Nephron (organoid): ENCODE data around the gene ILF3.
A peak's percentile ranks its signal among the peaks of the same experiment; 100 is the strongest.

Source experiments
- H3K27ac Mint-ChIP-seq, 3 experiments: 2 replicates each; pipeline ENCODE4 v1.8.0; 2020; ENCODE audit warnings: mixed read lengths in 3 of 3, mild to moderate bottlenecking in 2 of 3, moderate library complexity in 1 of 3
- H3K27me3 Mint-ChIP-seq: 2 replicates; pipeline ENCODE4 v1.8.0; 2021; ENCODE audit warnings: low read depth, mild to moderate bottlenecking, moderate library complexity, mixed read lengths
- H3K36me3 Mint-ChIP-seq: 2 replicates; pipeline ENCODE4 v1.8.0; 2020; ENCODE audit warnings: low read depth, mixed read lengths
- H3K4me1 Mint-ChIP-seq: 2 replicates; pipeline ENCODE4 v1.8.0; 2020; ENCODE audit warnings: mixed read lengths
- H3K4me3 Mint-ChIP-seq, 3 experiments: 2 replicates each; pipeline ENCODE4 v1.8.0; 2020; ENCODE audit warnings: mild to moderate bottlenecking in 3 of 3, mixed read lengths in 3 of 3, moderate library complexity in 2 of 3
- H3K9me3 Mint-ChIP-seq: 2 replicates; pipeline ENCODE4 v1.8.0; 2020; ENCODE audit warnings: mixed read lengths
- CTCF ChIP-seq, 3 experiments: fragments of 200-600 bp; sonication (generic); IDR thresholded peaks; one replicate each; pipeline ENCODE4 v1.5.0; 2021; ENCODE audit warnings: antibody characterized with exemption in 3 of 3; ENCODE audit not compliant: unreplicated experiment in 3 of 3

Gene ILF3

GRCh38 chr19:10699650-10700335, 45.6 kb downstream of the ILF3 start:
- Mint-ChIP-seq H3K36me3 (peaks cover 3% of the 10 kb centered on the region), H3K27me3 (peaks cover 10% of the 10 kb centered on the region), H3K4me3 (peak overlapping the region in 1 of 3 experiments; percentile 36), H3K27ac (no peak overlapping the region), H3K4me1 (peaks cover 22% of the 10 kb centered on the region), H3K9me3 (no peaks in the 10 kb centered on the region)
- peak; percentile 36 to 52 (median 39) for TF ChIP-seq CTCF (IDR thresholded peaks at IDR 0.05; ENCODE audit: unreplicated experiment in 3 of 3)

- Mint-ChIP-seq H3K4me3 (peak overlapping the region; percentile 91 to 93 (median 92)), H3K27me3 (peaks cover 9% of the 10 kb centered on the region), H3K27ac (peak overlapping the region in 2 of 3 experiments; percentile 50 to 86), H3K9me3 (no peaks in the 10 kb centered on the region), H3K36me3 (no peaks in the 10 kb centered on the region), H3K4me1 (peaks cover 11% of the 10 kb centered on the region)
- TF ChIP-seq CTCF (IDR thresholded peaks at IDR 0.05; ENCODE audit: unreplicated experiment in 3 of 3): peak in 1 of 3 experiments; percentile 16
Observed at GRCh38 chr19:10701955-10702525, 47.9 kb downstream of the ILF3 start.

- peaks cover 6% of the 10 kb centered on the region for H3K4me1 Mint-ChIP-seq
- H3K4me3 Mint-ChIP-seq: no peak overlapping the region
- TF ChIP-seq CTCF (IDR thresholded peaks at IDR 0.05; ENCODE audit: unreplicated experiment in 3 of 3): no peak
- peaks cover 2% of the 10 kb centered on the region for H3K36me3 Mint-ChIP-seq
- no peaks in the 10 kb centered on the region for H3K27me3 Mint-ChIP-seq
- H3K27ac Mint-ChIP-seq: no peak overlapping the region
- no peaks in the 10 kb centered on the region for H3K9me3 Mint-ChIP-seq
Observed at GRCh38 chr19:10706990-10707389, 52.8 kb downstream of the ILF3 start.

GRCh38 chr19:10707440-10707839, 53.3 kb downstream of the ILF3 start:
- Mint-ChIP-seq H3K36me3 (peaks cover 3% of the 10 kb centered on the region), H3K9me3 (no peaks in the 10 kb centered on the region), H3K4me3 (no peak overlapping the region)

GRCh38 chr19:10708291-10708690, 54.1 kb downstream of the ILF3 start:
- H3K36me3 Mint-ChIP-seq: peaks cover 3% of the 10 kb centered on the region
- H3K9me3 Mint-ChIP-seq: no peaks in the 10 kb centered on the region
- H3K4me3 Mint-ChIP-seq: no peak overlapping the region
- no peaks in the 10 kb centered on the region for H3K27me3 Mint-ChIP-seq
- TF ChIP-seq CTCF (IDR thresholded peaks at IDR 0.05; ENCODE audit: unreplicated experiment in 3 of 3): no peak
- H3K4me1 Mint-ChIP-seq: peaks cover 4% of the 10 kb centered on the region
- H3K27ac Mint-ChIP-seq: no peak overlapping the region

More at GRCh38 chr19:10707440-10707839, 53.3 kb downstream of the ILF3 start:
- Mint-ChIP-seq H3K27ac (no peak overlapping the region), H3K27me3 (no peaks in the 10 kb centered on the region), H3K4me1 (peaks cover 4% of the 10 kb centered on the region)
- no peak for TF ChIP-seq CTCF (IDR thresholded peaks at IDR 0.05; ENCODE audit: unreplicated experiment in 3 of 3)

GRCh38 chr19:10712045-10712444, 57.9 kb downstream of the ILF3 start:
- H3K27me3 Mint-ChIP-seq: no peaks in the 10 kb centered on the region
- H3K9me3 Mint-ChIP-seq: no peaks in the 10 kb centered on the region
- no peak for TF ChIP-seq CTCF (IDR thresholded peaks at IDR 0.05; ENCODE audit: unreplicated experiment in 3 of 3)
- peaks cover 3% of the 10 kb centered on the region for H3K36me3 Mint-ChIP-seq
- H3K27ac Mint-ChIP-seq: peak overlapping the region in 1 of 3 experiments; percentile 19
- no peak overlapping the region for H3K4me3 Mint-ChIP-seq
- peaks cover 4% of the 10 kb centered on the region for H3K4me1 Mint-ChIP-seq
